Common myeloid progenitor, CD34-positive (primary cell): ENCODE results near the gene COG7.
A peak's percentile ranks its signal among the peaks of the same experiment; 100 is the strongest.
"Not testable (repeated sequence)": the region's sequence is repeated elsewhere in the genome, so short reads cannot be mapped to it uniquely, and the experiment has no call there.

Experiments
- CTCF ChIA-PET: fragments of 350-600 bp; sonication (Branson Sonifier 250); formaldehyde crosslinking; loops from one replicate; lab custom pipeline; 2021; ENCODE audit warnings: antibody characterized with exemption; lab: Charles Lee
- POLR2A ChIA-PET: fragments of 350-600 bp; sonication (Branson Sonifier 250); formaldehyde crosslinking; loops from one replicate; lab custom pipeline; 2021; ENCODE audit warnings: antibody characterized with exemption; lab: Charles Lee
- DNase-seq, 3 donors: peaks; one replicate each; pipeline versions ENCODE4 v3.0.0 to v3.0.0-alpha.2; 2013
- H3K27ac ChIP-seq, 2 experiments: 1 replicate in 1 of 2; 2 replicates in 1 of 2; pipeline ENCODE4 v1.7.0; 2013; ENCODE audit warnings: inconsistent platforms in 2 of 2, low read length in 2 of 2, mild to moderate bottlenecking in 2 of 2, low read depth in 1 of 2, moderate library complexity in 1 of 2; ENCODE audit not compliant: severe bottlenecking in 2 of 2, insufficient read depth in 1 of 2, poor library complexity in 1 of 2
- H3K27me3 ChIP-seq, 5 experiments: replicated peaks in 2 of 5; 1 replicate in 3 of 5; 2 replicates in 2 of 5; pipeline versions ENCODE4 v1.6.1 to v1.7.0; 2013; ENCODE audit warnings: low read length in 4 of 5, mild to moderate bottlenecking in 2 of 5, moderate library complexity in 2 of 5, inconsistent platforms in 1 of 5; ENCODE audit not compliant: insufficient read depth in 5 of 5, control insufficient read depth in 4 of 5
- H3K36me3 ChIP-seq, 4 experiments: 1 replicate in 2 of 4; 2 replicates in 2 of 4; pipeline versions ENCODE4 v1.6.1 to v1.7.0; 2013; ENCODE audit warnings: low read length in 3 of 4, control low read depth in 1 of 4, mild to moderate bottlenecking in 1 of 4; ENCODE audit not compliant: control insufficient read depth in 4 of 4, insufficient read depth in 4 of 4
- H3K4me1 ChIP-seq, 4 experiments: 1 replicate in 3 of 4; 2 replicates in 1 of 4; pipeline versions ENCODE4 v1.6.1 to v1.7.1; 2013; ENCODE audit warnings: low read length in 3 of 4, mild to moderate bottlenecking in 3 of 4, control low read depth in 1 of 4, inconsistent platforms in 1 of 4, moderate library complexity in 1 of 4; ENCODE audit not compliant: control insufficient read depth in 4 of 4, insufficient read depth in 4 of 4; ENCODE audit errors: control extremely low read depth in 1 of 4
- H3K4me3 ChIP-seq, 7 experiments: 1 replicate in 4 of 7; 2 replicates in 3 of 7; pipeline versions ENCODE4 v1.5.1 to v1.7.0; 2013; ENCODE audit warnings: mild to moderate bottlenecking in 7 of 7, low read length in 6 of 7, moderate library complexity in 6 of 7, inconsistent platforms in 2 of 7, low read depth in 2 of 7, control low read depth in 1 of 7; ENCODE audit not compliant: insufficient read depth in 4 of 7, control insufficient read depth in 1 of 7; ENCODE audit errors: extremely low read depth in 1 of 7
- H3K9me3 ChIP-seq, 5 experiments: 1 replicate in 4 of 5; 2 replicates in 1 of 5; pipeline versions ENCODE4 v1.6.1 to v1.7.1; 2013; ENCODE audit warnings: low read length in 4 of 5, mild to moderate bottlenecking in 2 of 5, inconsistent platforms in 1 of 5, low read depth in 1 of 5, moderate library complexity in 1 of 5; ENCODE audit not compliant: control insufficient read depth in 4 of 5, insufficient read depth in 2 of 5; ENCODE audit errors: control extremely low read depth in 1 of 5
- WGBS: methylation state at CpG from one replicate; pipeline ENCODE4 v1.1.5; 2013; ENCODE audit not compliant: insufficient coverage; 5-methylcytosine and 5-hydroxymethylcytosine counted together

Gene COG7

GRCh38 chr16:23485841-23486240, 32.9 kb upstream of the COG7 start:
- no peak overlapping the region for H3K4me3 ChIP-seq
- no peaks in the 10 kb centered on the region for H3K4me1 ChIP-seq
- CTCF ChIA-PET = interaction anchor here (1.6 kb wide), 1 partner anchor 52 kb away, joined by 3 read pairs; no protein-coding TSS in a partner anchor
- H3K27me3 ChIP-seq = no peaks in the 10 kb centered on the region
- H3K9me3 ChIP-seq = no peaks in the 10 kb centered on the region
- no peak overlapping the region for H3K27ac ChIP-seq
- H3K36me3 ChIP-seq = peaks cover 4 to 80% (median 56%) of the 10 kb centered on the region in 4 experiments
- WGBS = 97% methylated on average over 3 of the region's 8 CpGs
- DNase-seq = no peak
- POLR2A ChIA-PET = no interaction called here

GRCh38 chr16:23485257-23485614, 32.2 kb upstream of the COG7 start:
- H3K27ac ChIP-seq = no peak overlapping the region
- DNase-seq = no peak
- ChIA-PET CTCF (interaction anchor here (1.6 kb wide), 1 partner anchor 51 kb away, joined by 3 read pairs; no protein-coding TSS in a partner anchor), POLR2A (no interaction called here)
- H3K27me3 ChIP-seq = no peaks in the 10 kb centered on the region
- H3K4me3 ChIP-seq = no peak overlapping the region
- H3K9me3 ChIP-seq = no peaks in the 10 kb centered on the region
- 100% methylated on average over 1 of the region's 2 CpGs for WGBS
- H3K36me3 ChIP-seq = peaks cover 8 to 82% (median 59%) of the 10 kb centered on the region in 4 experiments
- H3K4me1 ChIP-seq = no peaks in the 10 kb centered on the region

GRCh38 chr16:23484510-23485256, 31.7 kb upstream of the COG7 start:
- Histone ChIP-seq H3K4me3 (no peak overlapping the region), H3K36me3 (peaks cover 13 to 82% (median 59%) of the 10 kb centered on the region in 4 experiments), H3K27me3 (no peaks in the 10 kb centered on the region), H3K9me3 (no peaks in the 10 kb centered on the region), H3K4me1 (no peaks in the 10 kb centered on the region), H3K27ac (no peak overlapping the region)
- 95% methylated on average over 8 of the region's 8 CpGs for WGBS
- CTCF ChIA-PET = interaction anchor here (1.6 kb wide), 1 partner anchor 50 kb away, joined by 3 read pairs; no protein-coding TSS in a partner anchor
- DNase-seq = no peak
- POLR2A ChIA-PET = no interaction called here

GRCh38 chr16:23483492-23483891, 30.5 kb upstream of the COG7 start:
- H3K27ac ChIP-seq, H3K4me1 ChIP-seq, CTCF ChIA-PET, H3K9me3 ChIP-seq, POLR2A ChIA-PET, DNase-seq, H3K27me3 ChIP-seq, H3K4me3 ChIP-seq: not testable (repeated sequence)
- H3K36me3 ChIP-seq = peaks cover 18 to 83% (median 58%) of the 10 kb centered on the region in 4 experiments
- 100% methylated on average over 2 of the region's 8 CpGs for WGBS

GRCh38 chr16:23482778-23483177, 29.8 kb upstream of the COG7 start:
- CTCF ChIA-PET = interaction anchor here (0.8 to 1.1 kb wide), 2 partner anchors 8 to 9 kb away, joined by 3 read pairs; no protein-coding TSS in a partner anchor
- H3K27ac ChIP-seq = no peak overlapping the region
- DNase-seq = peak in 1 of 3 donors; percentile 2
- H3K4me1 ChIP-seq = no peaks in the 10 kb centered on the region
- 98% methylated on average over 14 of the region's 14 CpGs for WGBS
- POLR2A ChIA-PET = no interaction called here
- H3K36me3 ChIP-seq = peaks cover 18 to 81% (median 54%) of the 10 kb centered on the region in 4 experiments
- no peaks in the 10 kb centered on the region for H3K9me3 ChIP-seq
- H3K4me3 ChIP-seq = no peak overlapping the region
- no peaks in the 10 kb centered on the region for H3K27me3 ChIP-seq

- WGBS = 100% methylated on average over 3 of the region's 4 CpGs
- Histone ChIP-seq H3K9me3 (no peaks in the 10 kb centered on the region), H3K27me3 (no peaks in the 10 kb centered on the region), H3K36me3 (peaks cover 23 to 77% (median 47%) of the 10 kb centered on the region in 4 experiments), H3K4me1 (no peaks in the 10 kb centered on the region), H3K27ac (no peak overlapping the region), H3K4me3 (no peak overlapping the region)
- ChIA-PET CTCF (interaction anchor here (1.2 kb wide), 1 partner anchor 14 kb away, joined by 4 read pairs; no protein-coding TSS in a partner anchor), POLR2A (no interaction called here)
- DNase-seq = no peak
These were observed 27.3 kb upstream of the COG7 start for GRCh38 chr16:23480257-23480656.

GRCh38 chr16:23479138-23479537, 26.1 kb upstream of the COG7 start:
- Histone ChIP-seq H3K27ac (no peak overlapping the region), H3K9me3 (no peaks in the 10 kb centered on the region), H3K4me1 (no peaks in the 10 kb centered on the region), H3K4me3 (no peak overlapping the region), H3K27me3 (no peaks in the 10 kb centered on the region), H3K36me3 (peaks cover 20 to 80% (median 44%) of the 10 kb centered on the region in 4 experiments)
- 100% methylated on average over 3 of the region's 3 CpGs for WGBS
- ChIA-PET POLR2A (no interaction called here), CTCF (no interaction called here)
- DNase-seq = no peak
